Measurements from ENCODE around the gene HOMER1. TPM values are rescaled to one million over a fixed set of nuclear protein-coding genes. Genes with fewer than 3 reads are reported as not detected.

The HOMER1 gene
- total and polyA plus RNA-seq, 8 donors = 4.2 to 14.0 (median 10.6) TPM

GRCh38 chr5:79349047-79349446, 164.9 kb downstream of the HOMER1 start:
- H3K27ac ChIP-seq = no peak overlapping the region
- H3K27me3 ChIP-seq = no peaks in the 10 kb centered on the region
- H3K4me1 ChIP-seq = no peaks in the 10 kb centered on the region
- no peak overlapping the region for H3K4me3 ChIP-seq
- no peak for TF ChIP-seq CTCF (IDR thresholded peaks at IDR 0.05)
- H3K36me3 ChIP-seq = no peaks in the 10 kb centered on the region
- H3K9me3 ChIP-seq = no peaks in the 10 kb centered on the region
- DNase-seq (no peak), ATAC-seq (no peak)
- intact Hi-C loops (cut with DNase I) = no loop called here

- no peak overlapping the region for H3K27ac ChIP-seq
- H3K4me1 ChIP-seq = no peaks in the 10 kb centered on the region
- intact Hi-C loops (cut with DNase I) = no loop called here
- DNase-seq (no peak), ATAC-seq (no peak)
- peaks cover 0 to 1% of the 10 kb centered on the region in 2 donors for H3K9me3 ChIP-seq
- TF ChIP-seq CTCF (IDR thresholded peaks at IDR 0.05) = no peak
- no peaks in the 10 kb centered on the region for H3K27me3 ChIP-seq
- no peak overlapping the region for H3K4me3 ChIP-seq
- H3K36me3 ChIP-seq = no peaks in the 10 kb centered on the region
Measured at GRCh38 chr5:79346420-79346824, 167.5 kb downstream of the HOMER1 start.

GRCh38 chr5:79333852-79334557, 179.9 kb downstream of the HOMER1 start:
- no peak for ATAC-seq
- H3K4me3 ChIP-seq = no peak overlapping the region
- no peak overlapping the region for H3K27ac ChIP-seq
- intact Hi-C loops (cut with DNase I) = no loop called here
- H3K36me3 ChIP-seq = no peaks in the 10 kb centered on the region
- no peak for DNase-seq
- TF ChIP-seq CTCF (IDR thresholded peaks at IDR 0.05) = no peak
- H3K9me3 ChIP-seq = no peaks in the 10 kb centered on the region
- no peaks in the 10 kb centered on the region for H3K4me1 ChIP-seq
- H3K27me3 ChIP-seq = no peaks in the 10 kb centered on the region

- H3K4me3 ChIP-seq = no peak overlapping the region
- H3K4me1 ChIP-seq = no peaks in the 10 kb centered on the region
- intact Hi-C loops (cut with DNase I) = no loop called here
- no peak for TF ChIP-seq CTCF (IDR thresholded peaks at IDR 0.05)
- no peak for ATAC-seq
- H3K36me3 ChIP-seq = no peaks in the 10 kb centered on the region
- no peaks in the 10 kb centered on the region for H3K9me3 ChIP-seq
- no peak for DNase-seq
- no peak overlapping the region for H3K27ac ChIP-seq
- H3K27me3 ChIP-seq = no peaks in the 10 kb centered on the region
Measured at GRCh38 chr5:79330071-79330470, 183.9 kb downstream of the HOMER1 start.

- ATAC-seq (no peak), DNase-seq (no peak)
- no peaks in the 10 kb centered on the region for H3K36me3 ChIP-seq
- no peaks in the 10 kb centered on the region for H3K4me1 ChIP-seq
- H3K27me3 ChIP-seq = no peaks in the 10 kb centered on the region
- no peaks in the 10 kb centered on the region for H3K9me3 ChIP-seq
- H3K27ac ChIP-seq = no peak overlapping the region
- intact Hi-C loops (cut with DNase I) = no loop called here
- H3K4me3 ChIP-seq = no peak overlapping the region
- TF ChIP-seq CTCF (IDR thresholded peaks at IDR 0.05) = no peak
Measured at GRCh38 chr5:79329453-79329852, 184.5 kb downstream of the HOMER1 start.

Other genes starting within 250 kb of the HOMER1 start
- gene TENT2, start 98.3 kb upstream of the HOMER1 start, total RNA-seq = 10 to 100 TPM; 53.1 to 69.0 TPM
- gene TENT2, start 98.3 kb upstream of the HOMER1 start, polyA plus RNA-seq (ENCODE audit: insufficient read length in 6 of 6) = 10 to 100 TPM; 59.4 to 71.2 (median 63.4) TPM
- gene CMYA5, start 175.7 kb upstream of the HOMER1 start, total RNA-seq = 1 to 10 TPM in 1 of 2 donors, under 1 TPM in 1; 0.68 to 2.7 TPM
- gene CMYA5, start 175.7 kb upstream of the HOMER1 start, polyA plus RNA-seq (ENCODE audit: insufficient read length in 6 of 6) = 10 to 100 TPM in 3 of 6 donors, 1 to 10 TPM in 3; 5.9 to 14.7 (median 10.5) TPM